GM19240 (cell line): ENCODE measurements around the gene CFAP97.
"Not testable (repeated sequence)": the region's sequence is repeated elsewhere in the genome, so short reads cannot be mapped to it uniquely, and the experiment has no call there.

ENCODE experiments used
- DNase-seq: peaks from one replicate; pipeline ENCODE4 v3.0.0; 2011; ENCODE audit warnings: low spot score; ENCODE audit not compliant: insufficient read length

CFAP97 gene

DNA sequence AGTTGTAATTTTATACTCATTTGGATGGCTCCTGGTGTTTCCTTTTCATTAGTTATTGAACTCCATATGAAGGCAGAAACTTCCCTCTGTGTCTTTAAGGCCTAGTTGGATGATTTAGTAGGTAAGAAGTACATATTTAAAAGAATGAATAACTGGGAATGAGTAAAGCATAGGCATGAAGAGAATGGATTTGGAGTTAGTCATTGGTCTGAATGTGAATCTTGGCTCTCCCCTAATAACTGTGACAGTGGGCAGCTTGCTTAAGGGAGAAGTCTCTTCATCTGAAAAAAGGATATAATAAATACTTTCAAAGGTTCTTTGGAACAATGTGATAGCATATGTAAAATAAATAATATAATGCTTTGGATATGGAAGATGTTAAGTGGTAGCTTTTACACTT lies 18.8 kb upstream of the CFAP97 start:
- DNase-seq = no peak

DNA sequence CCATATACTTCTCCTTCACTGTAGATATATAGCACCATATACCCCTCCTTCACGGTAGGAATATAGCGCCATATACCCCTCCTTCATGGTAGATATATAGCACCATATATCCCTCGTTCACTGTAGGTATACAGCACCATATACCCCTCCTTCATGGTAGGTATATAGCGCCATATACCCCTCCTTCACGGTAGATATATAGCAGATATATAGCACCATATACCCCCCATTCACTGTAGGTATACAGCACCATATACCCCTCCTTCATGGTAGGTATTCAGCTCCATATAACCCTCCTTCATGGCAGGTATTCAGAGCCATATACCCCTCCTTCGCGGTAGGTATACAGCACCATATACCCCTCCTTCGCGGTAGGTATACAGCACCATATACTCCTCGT lies 18.1 kb upstream of the CFAP97 start:
- no peak for DNase-seq

DNA sequence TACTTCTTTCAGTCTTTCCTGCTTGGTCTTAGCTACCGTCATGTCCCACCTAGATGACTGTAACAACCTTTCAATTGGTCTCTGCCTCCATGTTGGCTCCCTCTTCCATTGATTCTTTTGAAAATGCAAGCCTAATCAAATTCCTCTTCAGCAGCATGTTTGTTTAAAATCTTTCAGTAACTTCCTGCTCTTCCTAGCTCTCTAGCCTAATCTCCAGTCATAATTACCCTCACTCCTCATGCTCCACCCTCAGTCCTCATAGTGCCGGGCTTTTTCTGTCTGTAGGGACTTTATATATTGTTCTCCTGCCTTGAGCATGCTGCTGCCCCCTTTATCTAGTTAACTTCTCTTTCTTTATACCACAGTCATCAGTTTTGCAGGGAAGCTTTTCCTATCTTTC lies 17.7 kb upstream of the CFAP97 start:
- DNase-seq = no peak

DNA sequence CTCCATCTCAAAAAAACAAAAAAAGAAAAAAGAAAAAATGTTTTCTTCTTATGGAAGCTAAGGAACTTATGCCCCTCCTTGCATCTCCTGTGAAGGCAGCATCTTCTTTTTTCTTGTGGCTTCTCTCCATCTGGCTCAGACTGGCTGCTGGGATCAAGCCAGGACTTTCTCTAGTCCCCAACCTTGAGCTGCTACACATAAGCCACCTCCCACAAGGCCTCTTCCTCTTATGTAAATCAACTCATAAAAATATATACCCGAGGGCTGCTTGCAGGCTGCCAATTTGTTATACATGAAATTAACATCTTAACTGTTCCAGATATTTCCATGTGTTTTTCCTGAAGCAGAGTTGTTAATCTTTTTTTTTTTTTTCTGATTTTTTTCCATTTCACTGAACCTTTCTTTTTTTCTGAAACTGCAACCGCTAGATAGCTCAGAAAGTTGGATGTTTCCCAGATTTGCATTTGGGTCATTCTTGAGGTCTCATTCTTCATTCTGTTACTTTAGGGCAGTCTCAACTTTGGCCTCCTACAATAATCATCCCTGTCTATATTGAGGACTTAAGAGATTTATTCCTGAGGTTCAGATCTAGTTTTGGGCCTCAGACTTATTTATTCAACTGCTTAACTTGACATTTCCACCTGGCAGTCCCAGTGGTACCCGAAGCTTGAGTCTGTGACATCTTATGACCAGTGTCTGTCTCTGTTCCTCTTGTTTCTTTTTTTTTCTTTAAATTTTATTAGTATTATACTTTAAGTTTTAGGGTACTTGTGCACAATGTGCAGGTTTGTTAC lies 15.9 kb upstream of the CFAP97 start:
- DNase-seq = no peak

DNA sequence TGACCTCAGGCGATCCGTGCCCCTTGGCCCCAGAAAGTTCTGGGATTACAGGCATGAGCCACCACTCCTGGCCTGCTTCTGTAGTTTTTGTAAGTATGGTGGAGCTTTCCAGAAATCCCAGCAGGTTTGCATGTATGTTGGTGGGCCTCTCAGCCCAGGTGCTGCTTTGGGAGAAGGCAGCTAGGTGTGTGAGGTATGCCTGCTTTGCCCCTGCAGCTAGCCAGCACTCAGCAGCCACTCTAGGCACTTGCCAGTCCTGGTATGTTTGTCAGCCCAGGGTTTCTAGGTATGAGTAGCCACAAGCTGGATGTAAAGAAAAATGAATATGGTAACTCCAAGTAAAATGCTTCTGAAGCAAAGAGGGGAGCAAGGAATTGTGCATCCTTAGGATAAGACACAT lies 14.5 kb upstream of the CFAP97 start:
- DNase-seq = no peak

DNA sequence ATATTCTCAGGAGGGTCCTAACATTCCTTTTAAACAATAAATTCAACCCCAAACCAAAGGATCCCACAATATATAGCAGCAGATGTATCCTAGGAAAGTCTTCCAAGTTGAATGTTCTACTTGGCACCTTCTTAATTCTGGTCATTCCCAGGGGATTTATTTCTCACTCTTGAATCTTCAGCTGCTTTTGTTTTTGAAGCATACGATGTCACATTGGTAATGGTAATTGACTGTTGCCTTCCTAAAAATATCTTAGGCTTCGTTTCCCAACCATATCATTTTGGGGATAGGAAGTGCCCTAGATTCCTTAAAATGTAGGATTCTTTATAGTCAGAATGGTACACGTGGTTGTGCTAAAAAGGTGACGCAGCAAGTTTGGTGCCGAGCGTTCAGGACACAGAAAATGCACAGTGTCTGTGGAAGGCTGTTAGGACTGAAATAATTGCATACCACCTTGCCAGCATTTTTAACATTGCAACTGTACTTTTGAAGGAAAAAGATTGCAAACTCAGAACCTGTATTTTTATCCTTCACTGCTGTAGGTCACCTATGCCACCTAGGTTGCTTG lies 13.7 kb upstream of the CFAP97 start:
- DNase-seq = no peak

DNA sequence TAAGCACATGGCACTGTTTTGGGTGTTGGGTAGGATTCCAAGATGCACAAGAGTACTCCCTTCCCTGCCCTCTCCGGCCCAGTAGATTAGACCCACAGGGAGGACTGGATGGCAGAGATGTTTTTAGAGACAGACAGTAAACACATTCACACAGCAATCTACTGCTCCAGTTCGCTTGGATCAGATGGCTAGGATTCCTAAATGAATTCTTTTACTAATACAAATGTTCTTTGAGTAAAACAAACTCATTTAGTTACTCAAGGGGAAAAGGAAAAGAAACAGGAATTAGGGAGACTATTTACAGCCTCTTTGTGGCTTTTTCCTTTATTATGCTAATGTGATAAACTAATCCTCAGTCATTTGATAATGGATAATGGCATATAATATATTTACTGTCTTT lies 11.5 kb upstream of the CFAP97 start:
- DNase-seq = no peak

DNA sequence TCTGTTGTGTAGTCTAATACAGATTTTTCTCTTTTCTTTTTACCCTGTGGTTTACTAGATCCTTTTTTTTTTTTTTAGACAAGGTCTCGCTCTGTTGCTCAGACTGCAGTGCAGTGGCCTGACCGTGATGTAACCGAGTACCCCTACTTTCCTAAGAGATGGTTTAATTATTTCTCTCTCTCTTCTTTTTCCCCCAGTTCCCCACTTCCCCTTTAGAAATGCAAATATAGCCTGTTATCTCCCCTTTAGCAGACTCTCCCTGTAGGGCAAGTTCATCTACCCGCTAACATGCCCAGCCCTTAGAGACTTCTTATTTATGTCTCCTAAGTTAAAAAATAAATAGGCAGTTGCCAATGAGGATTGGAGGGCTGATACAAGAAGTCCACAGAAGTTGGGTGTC lies 10.1 kb upstream of the CFAP97 start:
- no peak for DNase-seq

DNA sequence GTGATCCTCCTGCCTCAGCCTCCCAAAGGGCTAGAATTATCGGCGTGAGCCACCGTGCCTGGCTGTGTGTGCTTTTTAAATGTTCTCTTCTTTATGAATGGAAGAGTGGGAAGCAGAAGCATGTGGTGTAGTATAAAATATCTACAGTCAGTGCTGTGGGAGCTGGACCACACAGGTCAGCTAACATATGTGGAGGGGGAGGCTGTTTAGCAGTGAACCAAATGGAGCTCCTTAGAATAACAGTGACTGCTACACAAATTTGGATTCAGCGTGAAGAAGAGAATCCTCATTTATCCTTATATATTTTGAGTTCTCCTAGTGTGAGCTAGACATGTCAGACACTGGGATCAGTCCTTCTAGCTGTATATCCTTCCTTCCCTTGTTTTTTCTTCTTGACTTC lies 8.8 kb upstream of the CFAP97 start:
- no peak for DNase-seq

DNA sequence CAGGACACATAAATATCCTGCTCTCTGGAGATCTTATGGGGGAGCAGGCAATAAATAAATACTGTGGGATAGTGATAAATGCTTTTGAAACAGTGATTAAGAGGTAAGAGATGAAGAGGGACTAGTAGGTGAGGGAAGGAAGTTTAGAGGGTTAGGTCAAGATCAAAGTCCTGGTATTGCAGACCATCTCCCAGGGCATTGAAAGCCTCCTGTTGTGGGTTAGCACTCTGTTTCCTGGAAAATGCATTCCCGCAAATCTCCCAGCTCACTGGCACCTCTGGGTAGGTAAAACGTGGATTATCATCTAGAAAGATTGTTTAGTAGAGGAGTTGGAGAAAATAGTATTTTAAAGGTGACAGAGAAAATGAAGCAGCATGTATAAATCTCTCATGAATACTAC lies 7.8 kb upstream of the CFAP97 start:
- no peak for DNase-seq

DNA sequence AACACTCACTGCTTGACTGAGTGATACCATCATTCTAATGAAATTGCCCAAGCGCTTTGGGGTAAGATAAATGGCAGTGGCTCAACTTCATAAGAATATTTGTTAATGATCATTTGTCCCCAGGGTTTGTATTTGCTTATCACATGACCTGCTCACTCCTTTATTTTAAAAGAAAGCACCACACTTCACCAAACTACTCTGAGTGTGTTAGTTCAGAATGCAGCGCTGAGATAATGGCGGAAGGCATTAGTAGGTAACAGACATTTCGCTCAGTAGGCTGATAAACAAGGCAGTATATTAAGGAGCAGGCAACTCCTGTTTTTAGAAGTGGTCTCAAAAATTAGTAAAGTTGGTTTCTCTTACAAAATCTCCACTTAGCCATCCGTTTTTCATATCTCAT lies 7.2 kb upstream of the CFAP97 start:
- no peak for DNase-seq

DNA sequence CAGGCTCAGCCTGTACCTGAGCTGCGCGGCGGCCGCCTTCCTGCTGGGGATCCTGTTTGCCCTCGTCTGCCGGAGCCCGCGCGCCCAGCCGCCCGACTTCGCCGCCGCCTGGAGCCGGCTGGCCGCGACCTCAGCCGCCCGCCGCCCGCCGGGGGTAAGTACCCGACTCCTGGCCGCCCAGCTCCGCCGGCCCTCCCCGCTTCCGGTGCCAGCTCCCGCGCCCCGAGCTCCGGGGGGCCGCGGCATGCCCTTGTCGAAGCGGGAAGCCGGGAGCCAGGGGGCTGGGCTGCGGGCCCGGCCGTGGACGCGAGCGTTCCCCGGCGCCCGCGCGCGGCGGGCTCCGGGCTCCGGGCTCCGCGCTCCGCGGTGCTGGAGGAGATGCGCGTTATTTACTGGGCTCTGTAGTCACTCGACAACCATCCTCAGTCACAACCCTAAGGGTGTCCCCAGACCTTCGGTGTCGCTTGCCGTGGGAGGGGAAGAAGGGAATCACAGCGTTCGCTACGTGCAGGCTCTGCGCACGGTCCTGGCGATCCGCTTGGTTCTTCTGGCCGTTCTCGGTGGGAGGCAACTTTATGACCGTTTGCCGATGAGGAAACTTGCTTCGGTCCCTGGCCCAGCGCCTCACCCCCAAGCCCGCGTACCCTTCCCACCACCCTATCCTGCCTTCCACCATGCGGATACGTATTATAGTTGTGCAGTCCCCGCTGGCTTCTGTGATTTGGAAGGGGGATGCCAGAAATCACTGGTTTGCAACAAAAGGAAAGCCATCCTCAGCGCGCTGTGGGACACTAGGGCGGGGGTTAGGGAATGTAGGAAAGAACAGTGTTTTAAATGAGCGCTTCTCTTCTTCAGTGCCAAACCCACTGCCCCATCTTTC lies 6.5 kb upstream of the CFAP97 start:
- no peak for DNase-seq

DNA sequence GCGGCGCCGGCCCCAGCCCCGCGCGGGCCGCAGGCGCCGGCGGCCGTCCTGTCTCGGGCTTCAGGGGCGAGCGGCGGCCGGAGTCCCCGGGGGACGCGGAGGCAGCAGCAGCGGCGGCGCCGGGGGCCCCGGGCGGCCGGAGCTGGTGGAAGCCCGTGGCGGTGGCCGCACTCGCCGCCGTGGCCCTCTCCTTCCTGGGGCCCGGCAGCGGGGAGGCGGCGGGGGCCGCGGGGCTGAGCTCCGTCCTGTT lies 6.0 kb upstream of the CFAP97 start:
- not testable (repeated sequence) for DNase-seq

DNA sequence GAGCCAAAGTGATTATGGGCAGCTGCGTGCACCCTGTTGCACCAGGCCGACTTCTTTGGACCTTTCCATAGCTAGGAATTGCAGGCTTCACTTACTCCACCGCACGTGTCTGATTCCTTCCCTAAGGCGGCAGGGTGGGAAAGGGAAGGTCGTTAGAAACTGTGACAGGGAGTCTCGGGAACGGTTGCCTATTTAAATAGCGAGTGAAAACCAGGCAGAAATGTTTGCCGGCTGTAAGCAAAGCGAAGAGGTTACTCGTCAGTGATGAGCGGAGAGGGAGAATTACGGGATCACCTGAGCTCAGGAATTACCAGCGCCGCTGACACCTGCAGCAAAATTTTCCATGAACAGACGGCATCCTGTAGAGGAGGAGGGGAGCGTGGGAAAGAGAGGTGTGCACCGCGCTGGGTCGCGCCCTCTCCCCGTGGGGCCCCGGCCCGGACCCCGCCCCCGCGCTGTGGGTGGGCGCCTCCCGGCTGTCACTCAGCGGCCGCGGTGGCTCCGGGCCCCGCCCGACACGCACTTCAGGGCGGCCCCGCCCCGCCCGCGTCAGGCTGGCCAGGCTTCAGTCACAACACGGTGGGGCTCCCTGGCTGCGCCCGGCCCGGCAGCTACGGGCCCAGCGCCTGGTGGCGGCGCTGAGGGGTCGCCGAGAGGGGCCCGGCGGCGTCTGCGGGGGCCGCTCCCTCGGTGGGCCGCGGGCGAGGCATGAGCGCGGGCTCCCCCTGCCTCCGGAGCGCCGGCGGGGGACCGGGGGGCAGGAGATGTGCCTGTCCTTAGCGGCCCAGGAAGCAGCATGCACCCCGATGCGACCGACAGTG lies 5.4 kb upstream of the CFAP97 start, which contains the start of gene SNX25:
SNX25 (plus strand) TSS at position 568 of the 821 bp plus-strand sequence; CDS start at position 797, 229 bp downstream.
- DNase-seq = no peak

DNA sequence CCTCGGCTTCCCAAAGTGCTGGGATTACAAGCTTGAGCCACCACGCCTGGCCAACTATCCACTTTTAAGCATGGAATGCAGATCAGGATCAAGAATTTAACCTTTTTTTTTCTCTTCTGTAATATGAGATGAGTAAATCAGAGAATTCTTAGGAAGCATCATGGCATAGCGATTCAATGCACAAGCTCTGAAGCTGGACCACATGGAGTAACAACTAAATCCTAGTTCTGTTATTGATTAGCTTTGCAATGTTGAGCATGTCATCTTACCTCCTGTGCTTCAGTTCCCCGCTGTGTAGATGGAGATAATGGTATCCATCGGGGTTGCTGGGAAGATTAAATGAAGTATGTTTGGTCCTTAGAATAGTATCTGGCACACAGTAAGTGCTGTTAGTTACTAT lies 3.7 kb upstream of the CFAP97 start:
- no peak for DNase-seq

DNA sequence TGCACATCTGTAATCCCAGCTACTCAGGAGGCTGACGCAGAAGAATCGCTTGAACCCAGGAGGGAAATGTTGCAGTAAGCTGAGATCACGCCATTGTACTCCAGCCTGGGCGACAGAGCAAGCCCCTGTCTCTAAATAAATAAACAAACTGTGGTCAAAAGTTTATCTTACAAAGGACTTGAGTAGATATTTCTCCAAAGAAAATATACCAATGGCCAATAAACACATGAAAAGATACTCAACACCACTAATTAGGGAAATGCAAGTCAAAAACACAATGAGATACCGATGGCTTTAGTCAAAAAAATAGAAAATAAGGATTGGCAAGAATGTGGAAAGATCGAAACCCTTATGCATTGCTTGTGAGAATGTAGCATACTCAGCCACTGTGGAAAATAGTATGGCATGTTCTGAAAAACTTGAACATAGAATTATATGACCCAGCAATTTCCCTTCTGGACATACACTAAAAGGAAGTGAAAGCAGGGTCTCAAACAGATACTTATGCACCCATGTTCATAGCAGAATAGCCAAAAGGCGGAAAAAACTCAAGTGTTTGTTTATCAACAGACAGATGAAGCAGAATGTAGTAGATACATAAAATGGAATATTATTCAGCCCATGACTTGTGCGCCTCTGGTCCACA lies 2.0 kb upstream of the CFAP97 start:
- DNase-seq = no peak

DNA sequence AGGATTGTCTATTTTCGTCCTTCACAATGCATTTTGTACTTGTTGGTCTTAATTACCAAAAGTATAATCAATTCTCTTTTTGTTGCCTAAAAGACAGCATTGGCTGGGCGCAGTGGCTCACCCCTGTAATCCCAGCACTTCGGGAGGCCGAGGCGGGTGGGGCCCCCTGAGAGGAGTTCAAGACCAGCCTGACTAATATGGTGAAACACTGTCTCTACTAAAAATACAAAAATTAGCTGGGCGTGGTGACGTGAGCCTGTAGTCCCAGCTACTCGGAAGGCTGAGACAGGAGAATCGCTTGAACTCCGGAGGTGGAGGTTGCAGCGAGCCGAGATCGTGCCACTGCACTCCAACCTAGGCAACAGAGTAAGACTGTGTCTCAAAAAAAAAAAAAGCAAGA lies 1.3 kb upstream of the CFAP97 start:
- not testable (repeated sequence) for DNase-seq

DNA sequence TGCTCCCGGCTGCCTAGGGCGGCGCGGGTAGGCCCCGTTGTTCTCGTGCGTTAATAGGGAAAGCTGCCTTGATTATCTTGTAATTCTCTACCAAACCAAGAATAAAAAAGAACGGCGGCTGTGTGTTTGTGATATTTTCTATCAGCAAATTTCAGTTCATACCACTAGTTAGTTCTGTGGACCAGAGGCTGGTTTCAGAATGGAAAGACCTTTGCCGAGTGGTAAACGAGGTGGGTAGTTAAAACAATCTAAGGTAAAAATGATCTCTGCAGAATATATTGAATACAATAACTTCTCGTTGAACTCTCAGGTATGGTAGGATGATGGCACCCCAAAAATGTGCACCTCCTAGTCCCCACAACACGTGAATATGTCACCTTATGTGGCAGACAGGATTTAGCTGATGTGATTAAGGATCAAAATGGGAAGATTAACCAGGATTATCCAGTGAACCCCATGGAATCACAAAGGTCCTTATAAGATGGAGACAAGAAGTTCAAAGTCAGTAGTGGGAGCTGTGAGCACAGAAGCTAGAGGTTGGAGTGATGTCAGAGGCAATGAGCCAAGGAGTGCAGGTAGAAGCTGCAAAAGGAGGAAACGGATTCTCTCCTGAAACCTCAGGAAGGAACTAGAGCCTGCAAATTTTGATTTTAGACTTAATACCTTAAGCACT lies 574 bp upstream of the CFAP97 start:
- DNase-seq = no peak

DNA sequence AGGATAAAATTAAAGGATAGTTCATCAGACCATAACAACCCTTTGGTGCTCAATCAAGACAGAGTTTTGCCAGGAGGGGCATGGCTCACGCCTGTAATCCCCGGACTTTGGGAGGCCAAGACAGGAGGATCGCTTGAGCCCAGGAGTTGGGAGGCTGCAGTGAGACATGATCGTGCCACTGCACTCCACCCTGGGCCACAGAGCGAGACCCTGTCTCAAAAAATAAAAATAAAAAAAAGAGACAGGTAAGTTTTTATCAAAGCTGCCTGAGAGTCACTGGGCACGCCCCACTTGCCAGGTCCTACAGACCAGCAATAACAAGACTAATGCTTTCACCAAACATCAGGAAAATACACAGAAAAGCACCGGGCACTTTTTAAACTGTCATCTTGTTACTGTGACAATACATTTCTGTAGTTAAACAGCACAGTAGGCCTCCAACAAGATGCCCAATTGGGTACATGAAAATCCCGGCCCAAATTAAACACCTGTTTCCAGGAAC lies 765 bp downstream of the CFAP97 start:
- no peak for DNase-seq
